ENCODE results near the gene SERPINA5. TPM values are rescaled to one million over a fixed set of nuclear protein-coding genes. Genes with fewer than 3 reads are reported as not detected.

SERPINA5 gene
- polyA plus RNA-seq, 1 experiment = not detected

DNA sequence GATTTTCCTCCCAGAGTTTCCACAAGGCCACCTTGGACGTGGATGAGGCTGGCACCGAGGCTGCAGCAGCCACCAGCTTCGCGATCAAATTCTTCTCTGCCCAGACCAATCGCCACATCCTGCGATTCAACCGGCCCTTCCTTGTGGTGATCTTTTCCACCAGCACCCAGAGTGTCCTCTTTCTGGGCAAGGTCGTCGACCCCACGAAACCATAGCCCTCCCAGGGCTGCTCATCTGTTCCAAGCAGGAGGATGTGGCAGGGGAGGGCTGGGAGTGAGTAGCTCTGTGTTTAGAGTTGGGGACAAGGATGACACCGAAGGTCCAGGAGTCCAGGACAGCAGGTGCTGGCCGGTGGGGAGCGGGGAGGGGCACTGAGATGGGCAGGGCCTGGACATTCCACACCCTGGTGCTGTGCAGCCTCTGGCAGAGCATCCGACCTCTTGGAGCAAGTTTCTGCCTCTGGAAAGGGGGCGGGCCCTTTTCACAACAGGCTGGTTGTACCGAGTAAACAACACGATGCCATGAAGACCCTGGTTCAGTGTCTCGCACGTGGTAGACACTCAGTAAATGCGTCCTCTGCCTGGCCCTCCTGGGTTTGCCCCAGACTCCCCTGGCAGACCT is 11.7 kb upstream of the SERPINA5 start:
- peaks cover 5% of the 10 kb centered on the region for H3K27me3 ChIP-seq (ENCODE audit: control insufficient read depth, insufficient read depth, low read length)
- TF ChIP-seq, protein P1, sequence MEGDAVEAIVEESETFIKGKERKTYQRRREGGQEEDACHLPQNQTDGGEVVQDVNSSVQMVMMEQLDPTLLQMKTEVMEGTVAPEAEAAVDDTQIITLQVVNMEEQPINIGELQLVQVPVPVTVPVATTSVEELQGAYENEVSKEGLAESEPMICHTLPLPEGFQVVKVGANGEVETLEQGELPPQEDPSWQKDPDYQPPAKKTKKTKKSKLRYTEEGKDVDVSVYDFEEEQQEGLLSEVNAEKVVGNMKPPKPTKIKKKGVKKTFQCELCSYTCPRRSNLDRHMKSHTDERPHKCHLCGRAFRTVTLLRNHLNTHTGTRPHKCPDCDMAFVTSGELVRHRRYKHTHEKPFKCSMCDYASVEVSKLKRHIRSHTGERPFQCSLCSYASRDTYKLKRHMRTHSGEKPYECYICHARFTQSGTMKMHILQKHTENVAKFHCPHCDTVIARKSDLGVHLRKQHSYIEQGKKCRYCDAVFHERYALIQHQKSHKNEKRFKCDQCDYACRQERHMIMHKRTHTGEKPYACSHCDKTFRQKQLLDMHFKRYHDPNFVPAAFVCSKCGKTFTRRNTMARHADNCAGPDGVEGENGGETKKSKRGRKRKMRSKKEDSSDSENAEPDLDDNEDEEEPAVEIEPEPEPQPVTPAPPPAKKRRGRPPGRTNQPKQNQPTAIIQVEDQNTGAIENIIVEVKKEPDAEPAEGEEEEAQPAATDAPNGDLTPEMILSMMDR (IDR thresholded peaks at IDR 0.05; ENCODE audit: low read depth, low read length) = no peak
- POLR2A ChIA-PET = no interaction called here
- H3K4me3 ChIP-seq (ENCODE audit: low read depth, low read length) = no peak overlapping the region
- no peaks in the 10 kb centered on the region; the same call in 1 of the 2 replicates for H3K9me3 ChIP-seq (ENCODE audit: control insufficient read depth, insufficient read depth, low read length)
- no peak for DNase-seq (ENCODE audit: low read depth, low spot score)
- CTCF ChIA-PET = no interaction called here
- no peak overlapping the region for H3K27ac ChIP-seq (ENCODE audit: low read depth, low read length)

DNA sequence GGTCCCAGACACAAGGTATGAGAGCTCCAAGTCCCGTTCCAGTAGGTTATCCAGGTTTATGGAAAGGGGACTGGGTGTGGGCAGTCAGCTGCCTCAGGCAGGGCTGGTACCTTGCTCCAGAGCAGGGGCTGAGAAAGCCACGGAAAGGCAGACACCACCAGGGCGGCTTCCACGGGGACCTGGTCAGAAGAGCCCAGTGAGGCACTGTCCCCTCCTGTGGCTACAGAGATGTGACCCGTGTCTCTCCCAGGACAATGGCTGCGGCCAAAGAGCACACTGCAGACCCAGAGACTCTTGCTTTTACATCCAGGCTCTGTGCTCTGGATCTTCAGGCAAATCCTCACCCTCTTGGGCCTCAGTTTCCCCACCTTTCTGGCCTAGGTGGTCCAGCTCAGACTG is 11.2 kb upstream of the SERPINA5 start:
- TF ChIP-seq, protein P1 (IDR thresholded peaks at IDR 0.05; ENCODE audit: low read depth, low read length) = no peak
- Histone ChIP-seq H3K27me3 (ENCODE audit: control insufficient read depth, insufficient read depth, low read length) (peaks cover 3% of the 10 kb centered on the region), H3K4me3 (ENCODE audit: low read depth, low read length) (no peak overlapping the region), H3K27ac (ENCODE audit: low read depth, low read length) (no peak overlapping the region), H3K9me3 (ENCODE audit: control insufficient read depth, insufficient read depth, low read length) (no peaks in the 10 kb centered on the region; the same call in 1 of the 2 replicates)
- DNase-seq (ENCODE audit: low read depth, low spot score) = no peak
- ChIA-PET CTCF (interaction anchor here (1.4 kb wide), 1 partner anchor 20 kb away, joined by 3 read pairs; no protein-coding TSS in a partner anchor), POLR2A (no interaction called here)

DNA sequence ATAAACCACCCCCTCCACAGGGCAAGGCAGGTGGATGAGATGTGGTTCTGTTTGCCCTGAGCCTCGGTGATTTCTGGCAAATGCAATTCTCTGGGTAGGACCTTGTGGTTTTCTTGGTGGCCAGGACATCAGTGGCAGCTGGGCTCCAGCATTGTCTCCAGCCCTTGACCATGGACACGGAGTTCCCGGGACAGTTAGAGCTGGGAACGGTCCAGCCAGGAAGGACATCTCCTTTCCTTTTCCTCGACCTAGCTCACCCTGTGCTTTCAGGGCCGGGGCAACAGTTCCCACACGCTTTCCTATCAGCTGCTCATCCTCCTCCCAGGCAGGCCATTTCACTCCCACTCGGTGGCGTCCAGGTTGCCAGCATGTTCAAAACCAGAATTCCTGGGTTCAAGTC is 10.8 kb upstream of the SERPINA5 start:
- no peaks in the 10 kb centered on the region; the same call in 1 of the 2 replicates for H3K9me3 ChIP-seq (ENCODE audit: control insufficient read depth, insufficient read depth, low read length)
- POLR2A ChIA-PET = no interaction called here
- CTCF ChIA-PET = interaction anchor here (1.4 kb wide), 1 partner anchor 20 kb away, joined by 3 read pairs; no protein-coding TSS in a partner anchor

DNA sequence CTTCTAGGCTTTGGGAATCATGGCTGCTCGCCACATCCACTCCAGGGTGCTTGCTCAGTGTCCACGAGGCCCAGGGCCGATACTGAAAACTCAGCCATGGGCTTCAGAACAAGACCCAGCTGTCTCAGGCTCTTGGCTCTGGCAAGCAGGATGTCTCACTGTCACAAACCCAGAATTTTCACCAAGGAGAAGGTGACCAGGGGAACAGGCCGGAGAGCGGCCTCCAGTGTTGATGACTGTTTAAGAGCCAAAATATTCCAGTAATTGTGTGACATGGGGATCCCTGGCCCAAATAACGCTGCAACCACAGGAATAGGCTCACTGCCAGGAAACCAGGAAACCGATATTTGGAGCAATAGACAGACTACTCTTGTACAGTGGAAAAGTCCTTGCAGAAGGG is 9.8 kb upstream of the SERPINA5 start:
- POLR2A ChIA-PET = no interaction called here
- peaks cover 3% of the 10 kb centered on the region for H3K27me3 ChIP-seq (ENCODE audit: control insufficient read depth, insufficient read depth, low read length)
- DNase-seq (ENCODE audit: low read depth, low spot score) = no peak

More for the DNA sequence above, 10.8 kb upstream of the SERPINA5 start:
- DNase-seq (ENCODE audit: low read depth, low spot score) = no peak
- H3K27ac ChIP-seq (ENCODE audit: low read depth, low read length) = no peak overlapping the region
- TF ChIP-seq, protein P1 (IDR thresholded peaks at IDR 0.05; ENCODE audit: low read depth, low read length) = no peak
- no peak overlapping the region for H3K4me3 ChIP-seq (ENCODE audit: low read depth, low read length)
- H3K27me3 ChIP-seq (ENCODE audit: control insufficient read depth, insufficient read depth, low read length) = peaks cover 3% of the 10 kb centered on the region

DNA sequence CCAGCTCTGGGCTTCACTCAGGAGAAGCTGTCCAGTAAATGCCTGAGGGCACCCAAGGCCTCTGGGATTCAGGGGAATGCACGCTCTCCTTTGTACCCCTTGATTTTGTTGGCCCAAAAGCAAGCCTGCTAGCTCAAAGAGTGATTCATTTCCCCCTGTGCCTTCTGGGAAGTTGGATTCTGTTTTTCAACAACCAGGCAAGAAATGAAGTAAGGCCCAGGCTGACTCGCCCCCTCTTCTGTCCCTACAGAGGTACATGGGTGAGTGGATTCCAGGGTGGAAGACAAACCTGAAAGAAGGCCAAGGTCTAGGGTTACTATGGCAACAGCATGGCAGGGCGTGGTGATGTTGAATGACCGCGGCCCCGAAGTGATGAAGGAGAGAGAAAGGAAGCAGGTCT is 9.3 kb upstream of the SERPINA5 start:
- TF ChIP-seq, protein P1 (IDR thresholded peaks at IDR 0.05; ENCODE audit: low read depth, low read length) = no peak
- H3K9me3 ChIP-seq (ENCODE audit: control insufficient read depth, insufficient read depth, low read length) = no peaks in the 10 kb centered on the region; the same call in 1 of the 2 replicates
- H3K27me3 ChIP-seq (ENCODE audit: control insufficient read depth, insufficient read depth, low read length) = peaks cover 3% of the 10 kb centered on the region
- ChIA-PET CTCF (interaction anchor here (1.1 kb wide), 1 partner anchor 86 kb away, joined by 3 read pairs; no protein-coding TSS in a partner anchor), POLR2A (no interaction called here)
- DNase-seq (ENCODE audit: low read depth, low spot score) = no peak
- no peak overlapping the region for H3K27ac ChIP-seq (ENCODE audit: low read depth, low read length)
- no peak overlapping the region for H3K4me3 ChIP-seq (ENCODE audit: low read depth, low read length)

More for the DNA sequence above, 9.8 kb upstream of the SERPINA5 start:
- TF ChIP-seq, protein P1 (IDR thresholded peaks at IDR 0.05; ENCODE audit: low read depth, low read length) = no peak
- Histone ChIP-seq H3K4me3 (ENCODE audit: low read depth, low read length) (no peak overlapping the region), H3K27ac (ENCODE audit: low read depth, low read length) (no peak overlapping the region), H3K9me3 (ENCODE audit: control insufficient read depth, insufficient read depth, low read length) (no peaks in the 10 kb centered on the region; the same call in 1 of the 2 replicates)
- CTCF ChIA-PET = interaction anchor here (1.1 to 1.4 kb wide), 2 partner anchors 21 to 85 kb away, joined by 3 read pairs; no protein-coding TSS in a partner anchor

All from AG04450 (cell line).